Smooth muscle cell (in vitro differentiated cells): ENCODE data around the gene PRMT2. TPM values are rescaled to one million over a fixed set of nuclear protein-coding genes. Genes with fewer than 3 reads are reported as not detected.

Experiments used
- DNase-seq: peaks from one replicate; lab custom pipeline; 2025; ENCODE audit not compliant: unreplicated experiment; lab: John Stamatoyannopoulos, UW
- H2AFZ ChIP-seq: fragments of 200-600 bp; sonication (generic); 2 replicates; pipeline ENCODE4 v1.6.0; 2016; ENCODE audit warnings: antibody characterized with exemption, low read depth, mild to moderate bottlenecking
- H3F3A ChIP-seq: fragments of 200-600 bp; sonication (generic); 2 replicates; pipeline ENCODE4 v1.6.0; 2017; ENCODE audit warnings: antibody characterized with exemption, low read depth
- H3K27ac ChIP-seq: fragments of 200-600 bp; sonication (generic); 2 replicates; pipeline ENCODE4 v1.5.1; 2016; ENCODE audit warnings: low read depth, mild to moderate bottlenecking
- H3K27me3 ChIP-seq: fragments of 200-600 bp; sonication (generic); 2 replicates; pipeline ENCODE4 v1.6.1; 2016; ENCODE audit warnings: low read depth, mild to moderate bottlenecking
- H3K36me3 ChIP-seq: fragments of 200-600 bp; sonication (generic); 2 replicates; pipeline ENCODE4 v1.5.1; 2016; ENCODE audit warnings: low read depth
- H3K4me1 ChIP-seq: fragments of 200-600 bp; sonication (generic); 2 replicates; pipeline ENCODE4 v1.5.1; 2016; ENCODE audit warnings: low read depth
- H3K4me2 ChIP-seq: fragments of 200-600 bp; sonication (generic); 2 replicates; pipeline ENCODE4 v1.6.0; 2016; ENCODE audit warnings: mild to moderate bottlenecking
- H3K4me3 ChIP-seq: fragments of 200-600 bp; sonication (generic); 2 replicates; pipeline ENCODE4 v1.5.1; 2016; ENCODE audit warnings: mild to moderate bottlenecking
- H3K79me2 ChIP-seq: fragments of 200-600 bp; sonication (generic); 2 replicates; pipeline ENCODE4 v1.6.0; 2016; ENCODE audit warnings: low read depth, mild to moderate bottlenecking
- H3K9ac ChIP-seq: fragments of 200-600 bp; sonication (generic); 2 replicates; pipeline ENCODE4 v1.6.0; 2016; ENCODE audit warnings: low read depth
- H3K9me3 ChIP-seq: fragments of 200-600 bp; sonication (generic); replicated peaks from 2 replicates; pipeline ENCODE4 v1.5.1; 2016; ENCODE audit warnings: low read depth
- H4K20me1 ChIP-seq: fragments of 200-600 bp; sonication (generic); 2 replicates; pipeline ENCODE4 v1.6.0; 2016; ENCODE audit warnings: low read depth
- CTCF ChIP-seq: fragments of 200-600 bp; sonication (generic); IDR thresholded peaks from 2 replicates; pipeline ENCODE4 v1.5.1; 2017; ENCODE audit warnings: borderline replicate concordance, mild to moderate bottlenecking, antibody characterized with exemption; ENCODE audit not compliant: insufficient read depth, poor library complexity, severe bottlenecking
- WGBS: methylation state at CpG from one replicate; pipeline ENCODE4 v1.1.7; 2016; ENCODE audit warnings: low lambda C conversion rate; 5-methylcytosine and 5-hydroxymethylcytosine counted together
- polyA plus RNA-seq: library from polyadenylated mRNA; unstranded; fragments of >200 nt; fragmentation: Nextera tagmentation; extraction: Ambion mirVana; gene quantifications from 2 replicates; pipeline ENCODE4 v1.2.1, GENCODE V29; 2016
- total RNA-seq: library from RNA; depleted of rRNA; stranded (reverse); fragments of >200 nt; gene quantifications from 2 replicates; pipeline ENCODE4 v1.2.3, GENCODE V29; 2014

PRMT2 gene
- total and polyA plus RNA-seq, 2 experiments from 2014 or later = 61.9 to 97.9 TPM

DNA sequence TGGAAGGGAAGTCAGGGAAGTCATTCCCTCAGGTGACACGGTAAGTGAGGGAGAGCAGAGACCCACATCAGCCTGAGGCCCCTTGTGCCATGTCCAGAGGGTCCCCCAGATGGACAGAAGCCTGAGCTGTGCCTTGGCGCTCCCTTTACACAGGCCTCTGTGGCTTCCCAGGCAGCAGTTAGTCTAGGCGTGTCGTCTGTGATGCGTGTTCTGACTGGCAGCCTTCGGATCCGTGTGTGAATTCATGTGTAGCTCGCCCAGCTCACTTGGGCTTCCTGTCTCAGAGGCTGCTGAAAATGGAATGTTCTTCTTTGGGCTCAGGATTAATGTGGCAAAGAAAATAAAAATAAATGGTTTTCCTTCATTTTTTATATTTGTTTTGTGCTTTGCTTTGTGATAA lies 28.3 kb downstream of the PRMT2 start:
- Histone ChIP-seq H3K27me3 (no peaks in the 10 kb centered on the region), H3K4me2 (no peak overlapping the region), H3K9me3 (no peaks in the 10 kb centered on the region), H3K79me2 (no peaks in the 10 kb centered on the region), H3K9ac (no peak overlapping the region), H3K36me3 (no peaks in the 10 kb centered on the region), H3K4me3 (no peak overlapping the region), H3K27ac (no peak overlapping the region), H4K20me1 (peaks cover 7% of the 10 kb centered on the region), H3K4me1 (no peaks in the 10 kb centered on the region), H3F3A (peaks cover 17% of the 10 kb centered on the region), H2AFZ (no peak overlapping the region)
- WGBS = 94% methylated on average over 8 of the region's 8 CpGs
- DNase-seq = no peak
- no peak for TF ChIP-seq CTCF

GRCh38 chr21:46664316-46664995 lies 29.0 kb downstream of the PRMT2 start:
- no peaks in the 10 kb centered on the region for H3K4me1 ChIP-seq
- H3K9me3 ChIP-seq = no peaks in the 10 kb centered on the region

DNA sequence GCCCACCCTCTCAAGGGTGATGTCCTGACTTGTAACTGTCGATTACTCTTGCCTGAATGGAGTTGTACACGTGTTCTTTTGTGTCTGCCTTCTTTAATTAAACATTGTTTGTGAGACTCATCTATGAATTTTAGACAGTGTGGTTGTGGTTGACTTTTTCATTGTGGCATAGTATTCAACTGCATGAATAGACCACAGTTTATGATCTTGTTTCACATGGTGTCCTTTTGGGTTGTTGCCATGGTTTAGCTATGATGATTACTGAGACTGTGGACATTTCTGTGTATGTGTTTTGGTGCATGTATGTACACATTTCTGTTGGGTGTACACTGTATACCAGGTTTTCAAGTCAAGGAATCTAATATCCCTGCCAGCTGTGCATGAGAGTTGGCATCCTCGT lies 30.1 kb downstream of the PRMT2 start:
- H3K9me3 ChIP-seq = no peaks in the 10 kb centered on the region
- H3F3A ChIP-seq = peaks cover 14% of the 10 kb centered on the region
- H3K27me3 ChIP-seq = no peaks in the 10 kb centered on the region
- no peak for DNase-seq
- TF ChIP-seq CTCF = no peak
- H3K4me2 ChIP-seq = no peak overlapping the region
- H2AFZ ChIP-seq = no peak overlapping the region
- H4K20me1 ChIP-seq = peaks cover under 1% of the 10 kb centered on the region
- 94% methylated on average over 3 of the region's 3 CpGs for WGBS
- H3K79me2 ChIP-seq = no peaks in the 10 kb centered on the region
- no peak overlapping the region for H3K9ac ChIP-seq
- no peak overlapping the region for H3K27ac ChIP-seq
- no peak overlapping the region for H3K4me3 ChIP-seq
- H3K4me1 ChIP-seq = no peaks in the 10 kb centered on the region
- H3K36me3 ChIP-seq = no peaks in the 10 kb centered on the region

More at GRCh38 chr21:46664316-46664995, 29.0 kb downstream of the PRMT2 start:
- H3K27ac ChIP-seq = no peak overlapping the region
- H4K20me1 ChIP-seq = peaks cover 7% of the 10 kb centered on the region
- H3K36me3 ChIP-seq = no peaks in the 10 kb centered on the region
- H3K79me2 ChIP-seq = no peaks in the 10 kb centered on the region
- no peaks in the 10 kb centered on the region for H3K27me3 ChIP-seq
- H2AFZ ChIP-seq = no peak overlapping the region
- peaks cover 17% of the 10 kb centered on the region for H3F3A ChIP-seq
- H3K4me2 ChIP-seq = no peak overlapping the region
- no peak for TF ChIP-seq CTCF
- no peak overlapping the region for H3K4me3 ChIP-seq
- WGBS = 96% methylated on average over 24 of the region's 24 CpGs
- H3K9ac ChIP-seq = no peak overlapping the region
- DNase-seq = no peak
